Pancreas (tissue), 10 donors: ENCODE results near the gene ADCY1. TPM values are rescaled to one million over a fixed set of nuclear protein-coding genes. Genes with fewer than 3 reads are reported as not detected.

Experiments used
- ATAC-seq, 4 donors: fragments of 200-7000 bp; cut with Tn5 transposase; one replicate each; pipeline versions ENCODE4 v1.8.0 to v1.9.1; 2020; ENCODE audit warnings: mild to moderate bottlenecking in 4 of 4, moderate library complexity in 4 of 4
- DNase-seq, 6 donors: peaks; one replicate each; pipeline ENCODE4 v3.0.0-alpha.2; 2020
- FAIRE-seq: peaks from 2 replicates; lab custom pipeline; 2012; peaks lifted over from hg19 to GRCh38; lab: Jason Lieb, UNC
- H3K27ac ChIP-seq, 4 donors: fragments of 200-600 bp; sonication (generic); 1 replicate in 3 of 4; 2 replicates in 1 of 4; pipeline versions ENCODE4 v1.5.0 to v1.8.0; 2020
- H3K27me3 ChIP-seq, 4 donors: fragments of 200-600 bp; one replicate each; pipeline ENCODE4 v1.8.0; 2021
- H3K36me3 ChIP-seq, 3 donors: fragments of 200-600 bp; sonication (generic) in 1 of 3; one replicate each; pipeline versions ENCODE4 v1.5.0 to v1.8.0; 2020 to 2021
- H3K4me1 ChIP-seq, 3 donors: fragments of 200-600 bp; one replicate each; pipeline ENCODE4 v1.8.0; 2021
- H3K4me3 ChIP-seq, 4 donors: fragments of 200-600 bp; sonication (generic) in 2 of 4; one replicate each; pipeline versions ENCODE4 v1.5.0 to v1.8.0; 2020 to 2021
- H3K9me3 ChIP-seq, 4 donors: fragments of 200-600 bp; one replicate each; pipeline ENCODE4 v1.8.0; 2021
- CTCF ChIP-seq, 4 donors: fragments of 200-600 bp; sonication (generic) in 3 of 4; IDR thresholded peaks; one replicate each; pipeline versions ENCODE4 v1.5.0 to v1.8.0; 2021; ENCODE audit warnings: antibody characterized with exemption in 4 of 4
- WGBS, 2 donors: extraction: QIAGEN DNeasy Blood & Tissue Kit; methylation state at CpG; one replicate each; pipeline ENCODE4 v1.1.7; 2013; 5-methylcytosine and 5-hydroxymethylcytosine counted together
- intact Hi-C, 3 donors: fragments of 100-400 bp; cut with DNase I; formaldehyde crosslinking; loops; one replicate each; pipeline versions ENCODE4 v1.11.1 to v1.14.2; 2022
- polyA plus RNA-seq, 2 donors: library from polyadenylated mRNA; stranded (reverse); fragments of 200-250 nt; gene quantifications; one replicate each; pipeline ENCODE4 v1.2.3, GENCODE V29; 2013
- total RNA-seq, 6 donors: library from RNA; stranded (reverse); fragmentation: NEBNext Ultra II Directional in 4 of 6; extraction: Animal tissue kit (Norgen Biotek cat#: 25700) in 4 of 6; gene quantifications; one replicate each; pipeline versions ENCODE4 v1.2.1 to v1.2.4, GENCODE V29; 2021 to 2023
- donor health status: healthy with polysubstance abuse.
- donor health status: DM: no; HTN: no; CAD: no; lungs with moderate emphysema.
- donor health status: DM: no; HTN: no; CAD: no.
- donor health status: control.
- donor health status: control.
- donor health status: Bipolar disorder and iron deficiency.
- donor health status: DM: yes; HTN: yes; CAD: no.
- donor health status: DM: no; HTN: no; CAD: no.
- donor health status: DM: no; HTN: no; CAD: no.
- donor health status: DM: yes; HTN: yes; CAD: no.

The ADCY1 gene
- total and polyA plus RNA-seq, 8 donors, result 1.0 to 5.8 (median 4.2) TPM

- TF ChIP-seq CTCF (IDR thresholded peaks at IDR 0.05), result no peak
- intact Hi-C loops, result no loop called here
- FAIRE-seq (no peak), DNase-seq (no peak), ATAC-seq (no peak)
- no peaks in the 10 kb centered on the region for H3K9me3 ChIP-seq
- no peaks in the 10 kb centered on the region for H3K4me1 ChIP-seq
- no peaks in the 10 kb centered on the region for H3K27me3 ChIP-seq
- H3K27ac ChIP-seq, result no peak overlapping the region
- H3K36me3 ChIP-seq, result no peaks in the 10 kb centered on the region
- 90% methylated on average over 5 of the region's 5 CpGs for WGBS, 2 donors
- no peak overlapping the region for H3K4me3 ChIP-seq
Observed at GRCh38 chr7:45654341-45654740, 80.2 kb downstream of the ADCY1 start.

- 93% methylated on average over 10 of the region's 10 CpGs for WGBS, 2 donors
- Histone ChIP-seq H3K4me3 (no peak overlapping the region), H3K9me3 (no peaks in the 10 kb centered on the region), H3K27ac (no peak overlapping the region), H3K4me1 (no peaks in the 10 kb centered on the region), H3K36me3 (no peaks in the 10 kb centered on the region), H3K27me3 (no peaks in the 10 kb centered on the region)
- FAIRE-seq (no peak), DNase-seq (no peak), ATAC-seq (no peak)
- TF ChIP-seq CTCF (IDR thresholded peaks at IDR 0.05), result no peak
- intact Hi-C loops, result no loop called here
Observed at GRCh38 chr7:45655539-45655938, 81.4 kb downstream of the ADCY1 start.

GRCh38 chr7:45656431-45656830 lies 82.3 kb downstream of the ADCY1 start:
- H3K27me3 ChIP-seq, result no peaks in the 10 kb centered on the region
- H3K27ac ChIP-seq, result no peak overlapping the region
- DNase-seq (no peak), ATAC-seq (no peak), FAIRE-seq (no peak)
- no peaks in the 10 kb centered on the region for H3K9me3 ChIP-seq
- no peak for TF ChIP-seq CTCF (IDR thresholded peaks at IDR 0.05)
- no peaks in the 10 kb centered on the region for H3K36me3 ChIP-seq
- intact Hi-C loops, result no loop called here
- no peaks in the 10 kb centered on the region for H3K4me1 ChIP-seq
- 68 to 69% methylated on average over 2 of the region's 2 CpGs for WGBS, 2 donors
- H3K4me3 ChIP-seq, result no peak overlapping the region

GRCh38 chr7:45657136-45657889 lies 83.1 kb downstream of the ADCY1 start:
- TF ChIP-seq CTCF (IDR thresholded peaks at IDR 0.05), result no peak
- ATAC-seq, result no peak
- H3K36me3 ChIP-seq, result no peaks in the 10 kb centered on the region
- no peaks in the 10 kb centered on the region for H3K4me1 ChIP-seq
- H3K9me3 ChIP-seq, result no peaks in the 10 kb centered on the region
- intact Hi-C loops, result no loop called here
- no peak for FAIRE-seq
- no peak overlapping the region for H3K27ac ChIP-seq
- no peak overlapping the region for H3K4me3 ChIP-seq
- WGBS, 2 donors, result 85 to 93% methylated on average over 11 of the region's 11 CpGs
- DNase-seq, result no peak
- no peaks in the 10 kb centered on the region for H3K27me3 ChIP-seq
